HG02623 (cell line): Measurements from ENCODE around the gene BRWD1.
"Not testable (repeated sequence)": the region's sequence is repeated elsewhere in the genome, so short reads cannot be mapped to it uniquely, and the experiment has no call there.

Source experiments
- ATAC-seq: cut with Tn5 transposase; IDR thresholded peaks from one replicate; pipeline ENCODE4 v1.9.1; 2021; ENCODE audit warnings: moderate library complexity; ENCODE audit not compliant: unreplicated experiment

The BRWD1 gene

GRCh38 chr21:39137248-39138178 is 175.9 kb downstream of the BRWD1 start:
- ATAC-seq = no peak

- no peak for ATAC-seq
Observed at GRCh38 chr21:39136711-39137110, 176.7 kb downstream of the BRWD1 start.

- not testable (repeated sequence) for ATAC-seq
Observed at GRCh38 chr21:39136138-39136537, 177.3 kb downstream of the BRWD1 start.

GRCh38 chr21:39134288-39134810 is 179.1 kb downstream of the BRWD1 start:
- ATAC-seq = no peak
